ENCODE results near the gene HRK. TPM values are rescaled to one million over a fixed set of nuclear protein-coding genes. Genes with fewer than 3 reads are reported as not detected.

Gene HRK
- total and polyA plus RNA-seq, 2 of the 4 experiments (the other 2 are of a cell fraction) = not detected

GRCh38 chr12:116927244-116927940 lies 46.2 kb upstream of the HRK start:
- Histone ChIP-seq H3K4ac (ENCODE audit: low read depth, low read length) (no peak overlapping the region), H3K23ac (ENCODE audit: low read depth, low read length) (0 out of 2 replicates have a peak overlapping the region, but pooled peaks have one; percentile 25), H4K91ac (ENCODE audit: insufficient read depth, low read depth, low read length) (no peak overlapping the region), H3K79me1 (ENCODE audit: low read depth in 1 of 2, low read length in 2 of 2) (peaks cover 29 to 68% of the 10 kb centered on the region in 2 experiments), H3K9me1 (ENCODE audit: insufficient read depth, low read length) (peaks cover 27% of the 10 kb centered on the region; the same call in 1 of the 2 replicates), H4K8ac (ENCODE audit: low read depth in 2 of 2, low read length in 2 of 2) (no peak overlapping the region), H2BK5ac (ENCODE audit: low read depth, low read length, poor library complexity, severe bottlenecking) (no peak overlapping the region), H3K9me3 (ENCODE audit: control insufficient read depth, insufficient read depth, low read length) (no peaks in the 10 kb centered on the region), H2BK15ac (ENCODE audit: low read depth, low read length) (no peak overlapping the region), H2AK9ac (replicated peaks; ENCODE audit: low read depth, low read length, poor library complexity) (no peak overlapping the region), H3K36me3 (ENCODE audit: control insufficient read depth, insufficient read depth, low read length) (peaks cover 10% of the 10 kb centered on the region), H3K4me3 (ENCODE audit: insufficient read depth, low read depth, low read length) (no peak overlapping the region), H4K20me1 (ENCODE audit: insufficient read depth, low read length) (peaks cover 39% of the 10 kb centered on the region), H3K27ac (ENCODE audit: insufficient read depth, low read length) (no peak overlapping the region), H2AK5ac (ENCODE audit: low read depth, low read length) (no peak overlapping the region), H3K9ac (ENCODE audit: low read depth, low read length) (no peak overlapping the region), H3K56ac (ENCODE audit: extremely low read depth, insufficient read depth, low read length) (no peak overlapping the region), H3K4me2 (ENCODE audit: low read depth, low read length) (no peak overlapping the region), H4K5ac (ENCODE audit: low read depth, low read length) (no peak overlapping the region), H3K14ac (replicated peaks; ENCODE audit: low read depth, low read length) (no peak overlapping the region), H3K4me1 (ENCODE audit: control insufficient read depth, insufficient read depth, low read length) (peaks cover 9% of the 10 kb centered on the region), H2BK20ac (ENCODE audit: low read depth, low read length) (no peak overlapping the region), H3K27me3 (ENCODE audit: control insufficient read depth, insufficient read depth, low read length) (no peaks in the 10 kb centered on the region), H2BK120ac (ENCODE audit: low read depth, low read length) (no peak overlapping the region), H3K18ac (ENCODE audit: low read depth, low read length) (no peak overlapping the region), H2AFZ (replicated peaks; ENCODE audit: low read length, poor library complexity) (no peak overlapping the region)
- CTCF ChIA-PET = no interaction called here
- DNase-seq = no peak
- whole genome bisulfite sequencing, 2 experiments (ENCODE audit: extremely low coverage in 2 of 2, insufficient read length in 1 of 2) = 100% methylated on average over 2 of the region's 9 CpGs; no CpG with 5 or more reads in 1 of the 2 experiments
- dilution Hi-C loops (cut with HindIII; ENCODE audit: low sequenced_read_pairs, unreplicated experiment) = no loop called here
- POLR2A ChIA-PET (ENCODE audit: unreplicated experiment) = no interaction called here
- no TSS peak for BruUV-seq (replicated peaks)
- no peak for ATAC-seq (ENCODE audit: low read depth)
- intact Hi-C loops (cut with micrococcal nuclease) = no loop called here
- in situ Hi-C loops (cut with MboI; ENCODE audit: low sequenced_read_pairs) = no loop called here
- no peak for TF ChIP-seq FOS (IDR thresholded peaks at IDR 0.05; ENCODE audit: low read depth, low read length)
- no peak for TF ChIP-seq MAFK (IDR thresholded peaks at IDR 0.05; ENCODE audit: low read depth, low read length)
- TF ChIP-seq ELK1 (IDR thresholded peaks at IDR 0.05; ENCODE audit: borderline replicate concordance, low read depth, low read length) = no peak
- TF ChIP-seq RCOR1 (IDR thresholded peaks at IDR 0.05; ENCODE audit: insufficient replicate concordance, low read length) = no peak
- no peak for TF ChIP-seq CTCF (conservative IDR thresholded peaks at IDR 0.05; ENCODE audit: low read depth, low read length)
- no peak for TF ChIP-seq CHD1 (IDR thresholded peaks at IDR 0.05; ENCODE audit: low read depth, low read length)
- no peak for TF ChIP-seq NFE2L2 (IDR thresholded peaks at IDR 0.05; ENCODE audit: low read depth, low read length)
- TF ChIP-seq POLR2A (IDR thresholded peaks at IDR 0.05; ENCODE audit: low read depth, low read length) = no peak
- TF ChIP-seq MAZ (IDR thresholded peaks at IDR 0.05; ENCODE audit: borderline replicate concordance, low read depth, low read length) = no peak
- TF ChIP-seq BHLHE40 (IDR thresholded peaks at IDR 0.05; ENCODE audit: low read depth, low read length) = no peak
- TF ChIP-seq RFX5 (IDR thresholded peaks at IDR 0.05; ENCODE audit: low read depth, low read length) = no peak

All from IMR-90 (cell line).